ENCODE data around the gene ZKSCAN7. TPM values are rescaled to one million over a fixed set of nuclear protein-coding genes. Genes with fewer than 3 reads are reported as not detected.

ZKSCAN7 gene
- total RNA-seq, 4 donors from 2014 or later: 0.37 to 3.2 (median 1.0) TPM

DNA sequence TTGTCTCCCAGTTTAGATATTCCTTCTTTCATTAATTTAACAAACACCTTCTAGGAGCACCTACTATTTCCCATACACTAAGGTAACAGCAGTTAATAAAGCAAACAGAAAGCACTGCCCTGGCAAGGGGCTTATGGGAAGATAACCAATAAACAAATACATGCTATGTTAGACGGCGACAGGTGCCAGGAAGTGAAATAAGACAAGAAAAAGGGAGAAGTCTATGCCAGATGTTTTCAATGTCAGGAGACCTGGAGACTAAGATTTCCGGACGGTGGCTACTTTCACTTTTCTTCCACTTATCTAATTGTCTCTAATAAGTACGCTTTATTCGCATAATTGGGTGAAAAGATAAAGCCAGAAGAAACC is 45.0 kb upstream of the ZKSCAN7 start:
- H3K36me3 ChIP-seq: peaks cover 0 to 10% (median 0%) of the 10 kb centered on the region in 4 donors
- H3K4me3 ChIP-seq: peak overlapping the region; percentile 59 to 97 (median 92)
- H3K27me3 ChIP-seq: no peaks in the 10 kb centered on the region
- H3K9me3 ChIP-seq: peaks cover 0 to 9% of the 10 kb centered on the region in 2 donors
- peak overlapping the region; percentile 89 to 96 (median 92) for H3K27ac ChIP-seq
- in situ Hi-C loops (cut with MboI; ENCODE audit: low pct_ligation_motif_present in 1 of 4, low pct_unique_long_range_greater_than_20kb in 1 of 4, low sequenced_read_pairs in 3 of 4): no loop called here
- no peak for DNase-seq
- 0% methylated on average over 2 to 6 of the region's 6 CpGs for WGBS, 2 donors (ENCODE audit: low coverage in 1 of 2)
- peaks cover 6 to 27% (median 15%) of the 10 kb centered on the region in 4 donors for H3K4me1 ChIP-seq
- intact Hi-C loops (cut with DNase I; ENCODE audit: low total_unique reads): loop anchor here (5.0 to 10.0 kb wide), 2 partner anchors 33 to 255 kb away; partner anchors contain the start of genes KIAA1143, KIF15 and ZNF445
- TF ChIP-seq POLR2AphosphoS5 (IDR thresholded peaks at IDR 0.05) (no peak), POLR2A (IDR thresholded peaks at IDR 0.05) (no peak), EP300 (IDR thresholded peaks at IDR 0.05; ENCODE audit: low read depth) (no peak)
- TF ChIP-seq, protein P1, sequence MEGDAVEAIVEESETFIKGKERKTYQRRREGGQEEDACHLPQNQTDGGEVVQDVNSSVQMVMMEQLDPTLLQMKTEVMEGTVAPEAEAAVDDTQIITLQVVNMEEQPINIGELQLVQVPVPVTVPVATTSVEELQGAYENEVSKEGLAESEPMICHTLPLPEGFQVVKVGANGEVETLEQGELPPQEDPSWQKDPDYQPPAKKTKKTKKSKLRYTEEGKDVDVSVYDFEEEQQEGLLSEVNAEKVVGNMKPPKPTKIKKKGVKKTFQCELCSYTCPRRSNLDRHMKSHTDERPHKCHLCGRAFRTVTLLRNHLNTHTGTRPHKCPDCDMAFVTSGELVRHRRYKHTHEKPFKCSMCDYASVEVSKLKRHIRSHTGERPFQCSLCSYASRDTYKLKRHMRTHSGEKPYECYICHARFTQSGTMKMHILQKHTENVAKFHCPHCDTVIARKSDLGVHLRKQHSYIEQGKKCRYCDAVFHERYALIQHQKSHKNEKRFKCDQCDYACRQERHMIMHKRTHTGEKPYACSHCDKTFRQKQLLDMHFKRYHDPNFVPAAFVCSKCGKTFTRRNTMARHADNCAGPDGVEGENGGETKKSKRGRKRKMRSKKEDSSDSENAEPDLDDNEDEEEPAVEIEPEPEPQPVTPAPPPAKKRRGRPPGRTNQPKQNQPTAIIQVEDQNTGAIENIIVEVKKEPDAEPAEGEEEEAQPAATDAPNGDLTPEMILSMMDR (IDR thresholded peaks at IDR 0.05): no peak

DNA sequence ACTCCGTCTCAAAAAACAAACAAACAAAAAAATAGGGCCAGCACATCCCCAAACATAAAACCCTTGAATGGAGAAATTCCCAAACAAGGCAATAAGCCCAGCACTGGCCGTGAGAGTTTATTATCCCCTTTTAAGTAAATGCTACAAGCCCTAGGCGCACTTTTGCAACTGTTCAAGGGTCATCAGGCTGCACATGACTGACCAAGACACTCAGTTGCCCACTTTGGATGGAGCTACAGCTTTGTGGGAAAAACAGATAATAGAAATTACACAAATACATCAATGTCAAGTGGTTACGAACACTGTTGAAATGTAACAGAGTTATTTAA is 43.8 kb upstream of the ZKSCAN7 start:
- intact Hi-C loops (cut with DNase I; ENCODE audit: low total_unique reads) (loop anchor here (5.0 to 10.0 kb wide), 2 partner anchors 34 to 254 kb away; partner anchors contain the start of genes KIAA1143, KIF15 and ZNF445), in situ Hi-C loops (cut with MboI; ENCODE audit: low pct_ligation_motif_present in 1 of 4, low pct_unique_long_range_greater_than_20kb in 1 of 4, low sequenced_read_pairs in 3 of 4) (no loop called here)
- Histone ChIP-seq H3K27me3 (no peaks in the 10 kb centered on the region), H3K4me1 (peaks cover 6 to 27% (median 15%) of the 10 kb centered on the region in 4 donors), H3K27ac (peak overlapping the region; percentile 89 to 96 (median 92)), H3K4me3 (peak overlapping the region; percentile 57 to 97 (median 92)), H3K36me3 (no peaks in the 10 kb centered on the region), H3K9me3 (no peaks in the 10 kb centered on the region)
- TF ChIP-seq POLR2AphosphoS5 (IDR thresholded peaks at IDR 0.05): no peak
- no peak for TF ChIP-seq EP300 (IDR thresholded peaks at IDR 0.05; ENCODE audit: low read depth)
- no peak for TF ChIP-seq POLR2A (IDR thresholded peaks at IDR 0.05)
- TF ChIP-seq, protein P1 (IDR thresholded peaks at IDR 0.05): no peak
- 18 to 25% methylated on average over 4 of the region's 4 CpGs for WGBS, 2 donors (ENCODE audit: low coverage in 1 of 2)
- no peak for DNase-seq

DNA sequence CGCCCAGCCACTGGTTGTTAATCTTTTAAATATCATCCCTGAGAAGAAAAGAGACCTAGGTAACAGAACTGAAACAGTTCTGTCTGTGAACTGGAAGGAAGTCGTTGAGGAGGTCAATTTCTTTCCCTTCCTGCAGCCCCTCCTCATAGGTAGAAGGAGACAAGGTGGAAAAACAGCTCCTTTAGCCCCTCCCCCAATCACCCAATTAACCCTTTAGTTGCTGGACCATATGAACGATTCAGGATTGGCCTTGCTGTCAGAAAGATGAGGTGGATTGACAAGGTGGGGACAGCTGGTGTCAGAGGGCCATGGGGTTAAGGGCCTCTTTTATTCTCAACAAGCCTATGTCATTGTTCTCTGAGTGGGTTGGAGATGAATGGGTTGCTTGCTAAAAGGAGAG is 41.5 kb upstream of the ZKSCAN7 start:
- no peak for DNase-seq
- in situ Hi-C loops (cut with MboI; ENCODE audit: low pct_ligation_motif_present in 1 of 4, low pct_unique_long_range_greater_than_20kb in 1 of 4, low sequenced_read_pairs in 3 of 4): no loop called here
- H3K27me3 ChIP-seq: no peaks in the 10 kb centered on the region

DNA sequence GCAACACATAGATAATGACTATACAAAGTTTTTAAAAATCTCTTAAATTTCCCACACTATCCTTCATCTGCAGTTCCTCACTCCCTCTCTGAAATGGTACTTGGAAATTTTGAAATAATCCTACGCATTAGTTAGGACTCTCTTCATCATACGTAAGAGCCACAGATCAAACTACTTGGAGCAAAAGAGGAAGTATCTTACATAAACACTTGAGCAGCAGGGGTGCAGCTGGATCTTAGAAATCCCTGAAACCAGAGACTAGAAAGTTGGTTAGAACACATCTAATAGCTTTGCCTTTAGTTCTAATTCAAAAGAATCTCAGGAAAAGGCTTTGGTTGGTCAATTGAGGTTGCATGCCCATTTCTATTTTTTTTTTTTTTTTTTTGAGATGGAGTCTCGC is 38.8 kb upstream of the ZKSCAN7 start:
- no peak overlapping the region for H3K27ac ChIP-seq
- TF ChIP-seq, protein P1 (IDR thresholded peaks at IDR 0.05): no peak
- TF ChIP-seq EP300 (IDR thresholded peaks at IDR 0.05; ENCODE audit: low read depth): no peak
- no peak for TF ChIP-seq POLR2AphosphoS5 (IDR thresholded peaks at IDR 0.05)
- no peak for TF ChIP-seq POLR2A (IDR thresholded peaks at IDR 0.05)
- H3K4me1 ChIP-seq: peaks cover 0 to 7% (median 3%) of the 10 kb centered on the region in 4 donors
- in situ Hi-C loops (cut with MboI; ENCODE audit: low pct_ligation_motif_present in 1 of 4, low pct_unique_long_range_greater_than_20kb in 1 of 4, low sequenced_read_pairs in 3 of 4) (no loop called here), intact Hi-C loops (cut with DNase I; ENCODE audit: low total_unique reads) (loop anchor here (10.0 kb wide), 1 partner anchor 249 kb away; the partner anchor contains the start of genes KIAA1143 and KIF15)
- no peaks in the 10 kb centered on the region for H3K36me3 ChIP-seq
- no peaks in the 10 kb centered on the region for H3K9me3 ChIP-seq
- no peak overlapping the region for H3K4me3 ChIP-seq
- H3K27me3 ChIP-seq: no peaks in the 10 kb centered on the region
- 45 to 62% methylated on average over 3 of the region's 3 CpGs for WGBS, 2 donors (ENCODE audit: low coverage in 1 of 2)
- no peak for DNase-seq

More for the DNA sequence above, 41.5 kb upstream of the ZKSCAN7 start:
- no peak overlapping the region for H3K27ac ChIP-seq
- TF ChIP-seq, protein P1 (IDR thresholded peaks at IDR 0.05): no peak
- TF ChIP-seq EP300 (IDR thresholded peaks at IDR 0.05; ENCODE audit: low read depth) (no peak), POLR2A (IDR thresholded peaks at IDR 0.05) (no peak), POLR2AphosphoS5 (IDR thresholded peaks at IDR 0.05) (no peak)
- intact Hi-C loops (cut with DNase I; ENCODE audit: low total_unique reads): loop anchor here (5.0 to 10.0 kb wide), 2 partner anchors 36 to 251 kb away; partner anchors contain the start of genes KIAA1143, KIF15 and ZNF445
- H3K36me3 ChIP-seq: no peaks in the 10 kb centered on the region
- H3K4me1 ChIP-seq: peaks cover 6 to 22% (median 15%) of the 10 kb centered on the region in 4 donors
- no peaks in the 10 kb centered on the region for H3K9me3 ChIP-seq
- WGBS, 2 donors (ENCODE audit: low coverage in 1 of 2): 50 to 52% methylated on average over 2 to 3 of the region's 3 CpGs
- H3K4me3 ChIP-seq: no peak overlapping the region

Measured in transverse colon (tissue), 4 donors.